Activated T-cell treated with anti-CD3 and anti-CD28 coated beads, Interleukin-2, amount 50 U/mL, for 4 hours (primary cell): ENCODE data around the gene PGM1. TPM values are rescaled to one million over a fixed set of nuclear protein-coding genes. Genes with fewer than 3 reads are reported as not detected.

Source experiments
- ATAC-seq, 2 donors: fragments of 200-7000 bp; cut with Tn5 transposase; one replicate each; pipeline ENCODE4 v1.10.0; 2021
- DNase-seq: peaks from one replicate; pipeline ENCODE4 v3.0.0-alpha.2; 2020
- H3K27me3 Mint-ChIP-seq: one replicate; pipeline ENCODE4 v1.8.0; 2021; ENCODE audit warnings: low read depth, mixed read lengths
- H3K36me3 Mint-ChIP-seq: one replicate; pipeline ENCODE4 v1.8.0; 2022; ENCODE audit warnings: mixed read lengths; ENCODE audit not compliant: insufficient read depth
- H3K4me1 Mint-ChIP-seq: one replicate; pipeline ENCODE4 v1.8.0; 2021; ENCODE audit warnings: low read depth, mixed read lengths
- H3K4me3 Mint-ChIP-seq: one replicate; pipeline ENCODE4 v1.8.0; 2021; ENCODE audit warnings: mild to moderate bottlenecking, moderate library complexity, mixed read lengths
- H3K9me3 Mint-ChIP-seq: one replicate; pipeline ENCODE4 v1.8.0; 2021; ENCODE audit warnings: mixed read lengths
- total RNA-seq, 3 donors: library from RNA; stranded (reverse); gene quantifications; one replicate each; pipeline ENCODE4 v1.2.1, GENCODE V29; 2021

The PGM1 gene
- total RNA-seq, 3 donors from 2014 or later = 21.0 to 25.6 (median 23.8) TPM

- H3K36me3 Mint-ChIP-seq = no peaks in the 10 kb centered on the region
These were observed 19.8 kb downstream of the PGM1 start for GRCh38 chr1:63612971-63613370.

GRCh38 chr1:63615768-63616420 is 22.7 kb downstream of the PGM1 start:
- H3K36me3 Mint-ChIP-seq = peaks cover under 1% of the 10 kb centered on the region
- no peaks in the 10 kb centered on the region for H3K27me3 Mint-ChIP-seq
- DNase-seq (peak; percentile 49), ATAC-seq (peak; percentile 56 to 65)
- peaks cover 2% of the 10 kb centered on the region for H3K4me1 Mint-ChIP-seq
- no peak overlapping the region for H3K4me3 Mint-ChIP-seq
- no peaks in the 10 kb centered on the region for H3K9me3 Mint-ChIP-seq

More at GRCh38 chr1:63612971-63613370, 19.8 kb downstream of the PGM1 start:
- H3K27me3 Mint-ChIP-seq = no peaks in the 10 kb centered on the region
- H3K4me3 Mint-ChIP-seq = no peak overlapping the region
- no peak for ATAC-seq
- no peaks in the 10 kb centered on the region for H3K9me3 Mint-ChIP-seq
- no peak for DNase-seq
- H3K4me1 Mint-ChIP-seq = peaks cover 4% of the 10 kb centered on the region

GRCh38 chr1:63617450-63617849 is 24.2 kb downstream of the PGM1 start:
- H3K4me3 Mint-ChIP-seq = no peak overlapping the region
- no peak for ATAC-seq
- no peak for DNase-seq
- peaks cover 2% of the 10 kb centered on the region for H3K4me1 Mint-ChIP-seq
- no peaks in the 10 kb centered on the region for H3K9me3 Mint-ChIP-seq
- H3K27me3 Mint-ChIP-seq = no peaks in the 10 kb centered on the region
- peaks cover 2% of the 10 kb centered on the region for H3K36me3 Mint-ChIP-seq

- no peak for ATAC-seq
- H3K36me3 Mint-ChIP-seq = peaks cover 2% of the 10 kb centered on the region
- no peaks in the 10 kb centered on the region for H3K27me3 Mint-ChIP-seq
- no peak for DNase-seq
- H3K4me1 Mint-ChIP-seq = peaks cover 2% of the 10 kb centered on the region
- no peaks in the 10 kb centered on the region for H3K9me3 Mint-ChIP-seq
- no peak overlapping the region for H3K4me3 Mint-ChIP-seq
These were observed 24.8 kb downstream of the PGM1 start for GRCh38 chr1:63618011-63618410.

- H3K9me3 Mint-ChIP-seq = no peaks in the 10 kb centered on the region
- no peak overlapping the region for H3K4me3 Mint-ChIP-seq
- DNase-seq = no peak
- no peak for ATAC-seq
- no peaks in the 10 kb centered on the region for H3K27me3 Mint-ChIP-seq
- peaks cover 2% of the 10 kb centered on the region for H3K36me3 Mint-ChIP-seq
- peaks cover 2% of the 10 kb centered on the region for H3K4me1 Mint-ChIP-seq
These were observed 26.3 kb downstream of the PGM1 start for GRCh38 chr1:63619558-63619957.

- Mint-ChIP-seq H3K27me3 (no peaks in the 10 kb centered on the region), H3K4me1 (peaks cover 3% of the 10 kb centered on the region), H3K4me3 (no peak overlapping the region), H3K36me3 (peaks cover 2% of the 10 kb centered on the region), H3K9me3 (no peaks in the 10 kb centered on the region)
- DNase-seq = no peak
- ATAC-seq = no peak
These were observed 27.5 kb downstream of the PGM1 start for GRCh38 chr1:63620671-63621070.

GRCh38 chr1:63621075-63621474 is 27.9 kb downstream of the PGM1 start:
- H3K4me1 Mint-ChIP-seq = peaks cover 5% of the 10 kb centered on the region
- no peak overlapping the region for H3K4me3 Mint-ChIP-seq
- H3K27me3 Mint-ChIP-seq = no peaks in the 10 kb centered on the region
- no peak for DNase-seq
- H3K9me3 Mint-ChIP-seq = no peaks in the 10 kb centered on the region
- H3K36me3 Mint-ChIP-seq = peaks cover 2% of the 10 kb centered on the region
- ATAC-seq = no peak

- Mint-ChIP-seq H3K4me1 (peaks cover 6% of the 10 kb centered on the region), H3K36me3 (peaks cover 2% of the 10 kb centered on the region), H3K4me3 (no peak overlapping the region), H3K9me3 (no peaks in the 10 kb centered on the region), H3K27me3 (no peaks in the 10 kb centered on the region)
- DNase-seq = no peak
- ATAC-seq = no peak
These were observed 28.5 kb downstream of the PGM1 start for GRCh38 chr1:63621698-63622097.

- DNase-seq (no peak), ATAC-seq (no peak)
- Mint-ChIP-seq H3K4me1 (peaks cover 8% of the 10 kb centered on the region), H3K36me3 (peaks cover 2% of the 10 kb centered on the region), H3K9me3 (no peaks in the 10 kb centered on the region), H3K27me3 (no peaks in the 10 kb centered on the region), H3K4me3 (no peak overlapping the region)
These were observed 29.8 kb downstream of the PGM1 start for GRCh38 chr1:63622849-63623566.

- Mint-ChIP-seq H3K4me1 (peaks cover 8% of the 10 kb centered on the region), H3K27me3 (no peaks in the 10 kb centered on the region), H3K9me3 (no peaks in the 10 kb centered on the region), H3K36me3 (peaks cover 2% of the 10 kb centered on the region), H3K4me3 (no peak overlapping the region)
- DNase-seq (no peak), ATAC-seq (no peak)
These were observed 30.7 kb downstream of the PGM1 start for GRCh38 chr1:63623952-63624351.

- peaks cover 5% of the 10 kb centered on the region for H3K36me3 Mint-ChIP-seq
- ATAC-seq = no peak
- H3K4me3 Mint-ChIP-seq = no peak overlapping the region
These were observed 31.7 kb downstream of the PGM1 start for GRCh38 chr1:63624911-63625310.

GRCh38 chr1:63626222-63626621 is 33.0 kb downstream of the PGM1 start:
- Mint-ChIP-seq H3K27me3 (no peaks in the 10 kb centered on the region), H3K9me3 (no peaks in the 10 kb centered on the region), H3K36me3 (peaks cover 8% of the 10 kb centered on the region), H3K4me3 (no peak overlapping the region), H3K4me1 (peaks cover 8% of the 10 kb centered on the region)
- ATAC-seq = no peak
- DNase-seq = no peak

More at GRCh38 chr1:63624911-63625310, 31.7 kb downstream of the PGM1 start:
- no peaks in the 10 kb centered on the region for H3K9me3 Mint-ChIP-seq
- no peak for DNase-seq
- H3K27me3 Mint-ChIP-seq = no peaks in the 10 kb centered on the region
- H3K4me1 Mint-ChIP-seq = peaks cover 8% of the 10 kb centered on the region

- Mint-ChIP-seq H3K9me3 (no peaks in the 10 kb centered on the region), H3K36me3 (peaks cover 27% of the 10 kb centered on the region), H3K4me1 (peaks cover 8% of the 10 kb centered on the region), H3K4me3 (no peak overlapping the region), H3K27me3 (no peaks in the 10 kb centered on the region)
- no peak for ATAC-seq
- no peak for DNase-seq
These were observed 35.4 kb downstream of the PGM1 start for GRCh38 chr1:63628607-63629006.

- no peaks in the 10 kb centered on the region for H3K9me3 Mint-ChIP-seq
- no peak for DNase-seq
- no peak overlapping the region for H3K4me3 Mint-ChIP-seq
- ATAC-seq = no peak
- H3K36me3 Mint-ChIP-seq = peaks cover 33% of the 10 kb centered on the region
- no peaks in the 10 kb centered on the region for H3K27me3 Mint-ChIP-seq
- H3K4me1 Mint-ChIP-seq = peaks cover 8% of the 10 kb centered on the region
These were observed 37.0 kb downstream of the PGM1 start for GRCh38 chr1:63630238-63630637.

GRCh38 chr1:63630666-63631065 is 37.5 kb downstream of the PGM1 start:
- Mint-ChIP-seq H3K36me3 (peaks cover 35% of the 10 kb centered on the region), H3K27me3 (no peaks in the 10 kb centered on the region), H3K4me1 (peaks cover 7% of the 10 kb centered on the region), H3K9me3 (no peaks in the 10 kb centered on the region), H3K4me3 (no peak overlapping the region)
- DNase-seq (no peak), ATAC-seq (no peak)
